ENCODE data around the gene RPS3.

RPS3 gene

DNA sequence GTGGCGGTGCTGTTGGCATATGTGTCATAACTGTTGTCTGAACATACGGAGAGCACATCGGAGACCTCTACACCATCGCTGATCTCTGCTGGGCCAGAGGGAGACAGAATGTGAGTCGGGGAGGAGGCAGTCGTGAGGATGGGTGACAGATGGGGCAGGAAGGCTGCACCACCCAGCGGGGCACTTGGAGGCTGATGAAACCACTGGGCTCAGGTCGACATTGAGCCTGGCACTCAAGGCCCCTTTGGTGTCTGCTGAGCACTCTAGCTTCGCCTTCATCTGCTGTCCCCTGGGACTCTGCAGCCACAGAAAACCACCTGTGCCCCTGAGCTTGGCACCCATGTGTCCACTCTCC lies 36.2 kb downstream of the RPS3 start:
- no peak for DNase-seq

- DNase-seq = no peak
These were observed 37.5 kb downstream of the RPS3 start for GRCh38 chr11:75436806-75437205.

DNA sequence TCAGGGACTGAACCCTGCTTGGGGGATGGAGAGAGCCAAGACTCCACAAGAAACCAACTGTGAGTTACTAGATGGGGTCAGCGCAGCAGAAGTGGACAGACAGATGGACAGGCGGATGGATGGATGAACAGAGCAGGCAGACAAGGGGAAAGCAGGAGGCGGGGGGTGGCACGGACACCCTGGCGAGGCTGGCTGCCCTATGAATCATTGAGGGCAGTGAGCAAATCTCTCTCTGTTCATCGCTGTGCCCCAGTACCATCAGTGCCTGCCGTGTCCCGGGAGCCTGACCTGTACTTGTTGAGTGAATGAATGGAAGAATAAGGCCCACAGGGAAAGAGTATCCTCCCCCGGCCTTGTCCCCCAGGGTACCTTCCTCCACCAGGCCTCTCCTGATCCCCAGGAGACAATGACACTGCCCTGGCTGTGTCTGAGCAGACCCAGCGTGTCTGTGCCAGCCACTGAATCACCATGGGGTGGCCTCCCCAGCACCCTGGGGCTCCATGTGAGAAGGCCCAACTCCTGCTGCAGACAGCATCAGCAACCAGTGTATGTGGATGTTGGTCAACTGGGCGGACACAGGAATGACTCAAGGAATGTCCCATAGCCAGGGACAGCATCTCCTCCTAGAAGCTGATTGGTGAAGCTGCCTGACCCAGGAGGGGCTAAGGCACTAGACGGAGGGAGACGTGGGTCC lies 38.8 kb downstream of the RPS3 start:
- DNase-seq = no peak

DNA sequence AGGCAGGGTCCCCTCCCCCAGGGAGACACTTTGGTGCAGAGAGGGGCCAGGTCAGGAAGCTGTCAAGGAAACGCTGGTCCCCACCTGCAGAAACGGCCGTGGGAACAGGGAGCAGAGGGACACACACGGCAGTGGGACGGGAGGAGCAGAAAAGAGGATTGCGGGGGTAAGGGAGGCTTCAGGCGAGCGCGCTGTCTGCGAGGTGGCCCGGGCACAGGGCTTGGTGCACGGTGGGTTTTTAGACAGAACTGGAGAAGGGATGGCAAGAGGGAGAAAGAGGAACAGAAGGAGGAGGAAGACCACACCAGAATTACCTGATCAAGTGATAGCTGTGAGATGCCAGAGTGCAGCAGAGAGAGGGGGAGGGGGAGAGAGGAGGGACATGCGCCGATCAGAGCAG lies 39.7 kb downstream of the RPS3 start:
- DNase-seq = no peak

GRCh38 chr11:75439495-75440120 lies 40.3 kb downstream of the RPS3 start:
- no peak for DNase-seq

GRCh38 chr11:75440960-75441803 lies 41.9 kb downstream of the RPS3 start:
- DNase-seq = no peak

DNA sequence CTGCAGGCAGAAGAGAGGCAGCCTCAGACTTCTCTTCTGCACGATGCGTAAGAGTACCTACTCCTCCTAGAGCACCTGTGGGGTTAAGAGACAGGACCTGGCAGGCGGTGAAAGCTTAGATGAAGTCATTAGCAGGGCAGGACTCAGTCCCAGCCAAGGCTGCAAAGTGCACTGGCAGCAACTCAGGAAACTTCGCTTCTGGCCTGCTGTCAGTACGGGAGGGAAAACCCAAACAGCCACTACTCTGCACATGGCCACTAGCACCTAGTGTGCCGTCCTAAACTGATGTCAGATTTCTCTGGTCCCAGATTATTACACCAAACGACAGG lies 42.5 kb downstream of the RPS3 start:
- DNase-seq = no peak

DNA sequence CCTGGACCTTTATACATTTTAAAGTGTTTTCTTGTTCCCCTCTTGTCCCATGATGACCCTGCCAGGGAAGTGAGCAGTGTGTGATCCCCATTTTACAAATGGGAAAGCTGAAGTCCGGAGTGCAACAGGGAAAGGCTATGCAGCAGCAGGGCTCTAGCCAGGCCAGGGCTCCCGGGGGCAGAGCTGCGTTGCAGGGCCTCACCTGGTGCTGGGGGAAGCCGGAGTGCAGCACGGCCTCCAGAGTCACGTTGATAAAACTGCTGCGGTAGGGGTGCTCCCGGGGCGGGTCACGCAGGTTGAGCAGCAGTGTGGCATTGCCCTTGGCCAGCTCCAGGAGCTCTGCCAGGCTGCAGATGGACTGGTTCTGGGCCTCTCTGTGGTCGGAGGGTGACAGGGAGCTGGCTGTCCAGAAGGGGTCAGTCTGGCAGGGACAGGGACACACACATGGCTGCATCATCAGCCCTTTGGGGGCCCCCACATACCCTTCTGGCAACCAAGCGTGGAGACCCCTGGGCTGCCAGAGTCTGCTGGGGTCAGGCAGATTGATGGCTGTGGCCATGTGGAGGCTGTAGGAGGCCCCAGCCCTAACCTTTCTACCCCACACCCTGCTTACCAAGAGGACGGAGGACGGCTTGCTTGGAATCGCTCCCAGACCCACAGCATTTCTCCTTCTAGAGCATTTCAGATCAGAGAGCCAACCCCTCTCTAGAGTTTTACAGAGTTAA lies 43.0 kb downstream of the RPS3 start:
- no peak for DNase-seq

DNA sequence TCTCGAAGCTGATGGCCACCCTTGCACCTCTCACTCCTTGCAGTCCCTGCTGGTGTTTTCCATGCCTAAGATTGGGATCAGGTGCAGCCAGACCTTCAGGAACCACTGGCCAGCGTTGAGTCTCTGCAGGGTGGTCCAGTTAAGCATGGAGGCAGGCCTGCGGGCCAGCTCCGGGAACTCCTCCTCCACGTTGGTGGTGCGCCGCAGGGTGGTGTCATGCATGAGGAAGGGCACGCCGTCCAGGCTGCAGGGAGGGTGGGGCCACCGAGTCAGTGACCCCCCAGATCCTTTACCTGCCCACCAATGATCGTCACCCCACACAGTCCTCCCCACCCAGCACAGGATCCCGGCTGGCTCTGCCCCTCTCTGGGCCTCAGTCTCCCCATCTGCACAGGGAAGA lies 43.7 kb downstream of the RPS3 start:
- DNase-seq = no peak

GRCh38 chr11:75445315-75445953 lies 46.1 kb downstream of the RPS3 start:
- peak; percentile 38 for DNase-seq

GRCh38 chr11:75447415-75447814 lies 48.1 kb downstream of the RPS3 start:
- no peak for DNase-seq

DNA sequence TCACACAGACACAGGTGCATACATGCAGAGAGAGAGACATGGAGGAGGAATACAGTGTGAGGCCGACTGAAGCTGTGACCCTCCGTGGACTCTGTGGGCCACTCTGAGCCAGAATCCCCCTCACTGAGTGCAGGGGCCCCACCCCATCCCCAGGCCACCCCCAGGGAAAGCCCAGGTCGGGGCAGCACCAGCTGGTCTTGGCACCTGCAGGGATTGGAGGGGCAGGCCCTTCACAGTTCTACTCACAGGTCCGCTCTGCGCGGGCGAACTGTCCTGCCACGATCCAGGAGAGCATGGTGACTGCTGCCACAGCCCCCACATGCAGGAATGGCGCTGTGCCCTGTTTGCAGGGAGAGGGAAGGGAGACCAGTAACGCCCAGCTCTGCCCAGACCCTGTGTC lies 50.0 kb downstream of the RPS3 start:
- no peak for DNase-seq

- no peak for DNase-seq
These were observed 50.5 kb downstream of the RPS3 start for GRCh38 chr11:75449776-75450175.

DNA sequence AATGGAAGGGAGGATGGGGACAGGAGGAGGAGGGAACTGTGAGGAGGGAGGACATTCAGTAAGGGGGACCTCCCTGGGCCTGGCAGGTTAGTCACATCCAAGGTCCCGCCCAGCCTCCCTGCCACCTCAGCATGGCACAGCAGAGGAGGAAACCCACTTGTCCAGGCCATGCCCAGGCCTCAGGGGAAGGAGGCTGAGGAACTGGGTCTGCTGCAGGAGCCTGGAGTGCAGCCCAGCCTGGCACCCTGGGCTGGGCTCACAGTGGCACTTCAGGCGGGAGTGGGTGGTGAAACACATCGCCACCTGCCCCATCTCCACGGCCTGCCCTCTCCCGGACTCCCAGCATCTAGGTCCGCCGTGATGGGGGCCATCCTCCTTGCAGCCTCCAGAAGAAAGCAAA lies 50.9 kb downstream of the RPS3 start:
- no peak for DNase-seq

- DNase-seq = no peak
These were observed 51.8 kb downstream of the RPS3 start for GRCh38 chr11:75450826-75451821.

DNA sequence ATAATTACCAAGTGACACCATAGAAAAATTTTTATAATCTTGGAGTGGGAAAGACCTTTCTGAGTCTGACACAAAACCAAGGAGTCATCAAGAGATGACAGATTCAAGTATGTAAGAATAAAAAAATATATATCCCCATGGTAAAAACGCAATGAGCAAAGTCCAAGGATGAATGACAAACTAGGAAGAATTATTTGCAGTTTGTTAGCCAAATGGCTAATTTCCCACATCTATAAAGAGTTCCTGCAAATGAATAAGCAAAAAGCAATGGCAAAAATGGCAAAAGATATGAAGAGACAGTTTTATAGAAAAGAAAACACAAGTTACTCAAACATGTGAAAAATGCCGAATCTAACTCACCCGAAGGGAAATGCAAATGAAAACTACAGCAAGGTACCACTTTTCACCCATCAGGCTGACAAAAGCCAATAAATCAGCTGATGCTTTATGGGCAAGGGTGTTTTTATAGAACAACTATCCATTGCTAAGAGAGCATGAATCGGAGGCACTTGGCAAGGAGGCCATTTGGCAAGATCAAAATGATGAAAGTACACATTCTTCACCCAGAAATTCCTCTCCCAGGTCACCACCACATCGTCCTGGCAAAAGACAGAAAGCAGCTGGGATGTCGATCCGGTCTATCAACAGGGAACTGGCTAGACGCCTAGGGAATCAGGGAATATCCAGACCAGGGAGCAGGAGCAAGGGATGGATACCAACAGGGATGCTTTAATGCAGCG lies 54.8 kb downstream of the RPS3 start:
- no peak for DNase-seq

- no peak for DNase-seq
These were observed 55.7 kb downstream of the RPS3 start for GRCh38 chr11:75454987-75455386.
